Measurements from ENCODE around the gene LALBA.
"Not testable (repeated sequence)": the region's sequence is repeated elsewhere in the genome, so short reads cannot be mapped to it uniquely, and the experiment has no call there.

The LALBA gene

DNA sequence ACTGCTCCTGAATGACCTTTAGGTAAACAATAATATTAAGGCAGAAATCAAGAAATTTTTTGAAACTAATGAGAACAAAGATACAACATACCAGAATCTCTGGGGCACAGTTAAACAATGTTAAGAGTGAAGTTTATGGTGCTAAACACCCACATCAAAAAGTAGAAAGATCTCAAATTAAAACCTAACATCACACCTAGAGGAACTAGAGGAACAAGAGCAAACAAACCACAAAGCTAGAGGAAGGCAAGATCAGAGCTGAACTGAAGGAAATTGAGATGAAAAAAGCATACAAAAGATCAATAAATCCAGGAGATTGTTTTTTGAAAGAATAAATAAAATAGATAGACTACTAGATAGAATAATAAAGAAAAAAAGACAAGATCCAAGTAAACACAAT lies 37.2 kb downstream of the LALBA start:
- DNase-seq (ENCODE audit: low read depth in 2 of 2) = no peak

DNA sequence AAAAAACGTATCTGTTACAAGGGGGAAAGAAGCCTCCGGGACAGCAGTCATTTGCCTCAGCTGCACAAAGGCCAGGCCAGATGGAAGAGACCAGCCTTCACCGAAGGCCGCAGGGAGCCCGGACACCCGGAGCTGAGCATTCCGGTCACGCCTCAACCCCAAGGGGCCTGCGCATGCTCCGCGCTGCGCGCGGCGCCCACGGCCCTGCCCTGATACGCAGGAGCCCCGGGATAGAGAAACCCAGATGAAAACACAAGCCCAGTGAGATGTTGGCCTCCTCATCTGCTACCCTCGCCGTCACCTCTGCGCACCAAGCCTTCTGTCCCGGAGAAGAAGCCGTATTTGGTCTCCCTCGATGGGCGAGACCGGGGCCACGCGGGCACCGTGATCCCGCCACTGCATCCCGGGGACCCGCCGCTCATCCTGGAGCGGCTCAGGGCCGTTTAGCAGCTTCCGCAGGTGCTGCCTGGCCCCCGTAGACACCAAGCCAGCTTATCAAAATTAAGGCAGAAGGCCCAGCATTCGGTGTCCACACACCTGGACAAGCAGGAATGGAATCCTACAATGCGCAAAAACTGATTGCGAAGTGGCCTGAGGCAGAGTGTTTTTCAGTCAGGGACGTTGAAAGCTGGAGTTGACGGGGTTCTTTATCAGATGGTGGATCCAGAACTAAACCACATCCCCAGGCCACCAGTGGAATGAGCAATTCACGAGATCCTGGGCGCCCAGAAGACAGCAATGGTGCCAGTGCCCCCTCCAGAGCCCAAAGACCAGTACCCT lies 41.8 kb downstream of the LALBA start:
- no peak for DNase-seq (ENCODE audit: low read depth in 2 of 2)

DNA sequence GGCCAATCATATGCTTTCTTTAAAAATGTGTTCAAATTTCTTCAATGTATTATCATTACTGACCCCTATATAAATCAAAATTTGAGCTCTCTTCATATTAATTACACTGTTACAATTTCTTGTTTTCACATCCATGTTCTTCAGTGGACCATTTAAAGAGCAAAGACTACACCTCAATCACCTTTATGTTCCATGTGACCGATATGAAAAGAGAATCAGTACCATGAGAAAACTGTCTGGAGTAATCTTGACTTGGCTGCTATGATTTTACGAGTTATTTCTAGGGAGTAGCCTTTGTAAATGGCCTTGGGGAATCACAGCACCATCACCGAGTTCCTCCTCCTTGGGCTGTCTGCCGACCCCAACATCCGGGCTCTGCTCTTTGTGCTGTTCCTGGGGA lies 44.5 kb downstream of the LALBA start, which contains the start of gene OR8S1:
TSS of gene OR8S1 (plus strand) at position 301 of the 400 bp plus-strand sequence. CDS start at position 301, 0 bp downstream.
- DNase-seq (ENCODE audit: low read depth in 2 of 2) = no peak

DNA sequence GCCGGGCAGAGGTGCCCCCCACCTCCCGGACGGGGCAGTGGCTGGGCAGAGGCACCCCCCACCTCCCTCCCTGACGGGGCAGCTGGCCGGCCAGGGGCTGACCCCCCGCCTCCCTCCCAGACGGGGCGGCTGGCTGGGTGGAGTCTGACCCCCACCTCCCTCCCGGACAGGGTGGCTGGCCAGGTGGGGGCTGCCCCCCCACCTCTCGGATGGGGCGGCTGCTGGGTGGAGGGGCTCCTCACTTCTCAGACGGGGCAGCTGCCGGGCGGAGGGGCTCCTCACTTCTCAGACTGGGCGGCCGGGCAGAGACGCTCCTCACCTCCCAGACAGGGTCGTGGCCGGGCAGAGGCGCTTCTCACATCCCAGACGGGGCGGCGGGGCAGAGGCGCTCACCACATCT lies 49.5 kb downstream of the LALBA start:
- DNase-seq (ENCODE audit: low read depth in 2 of 2) = not testable (repeated sequence)
